Kidney capillary endothelial cell (primary cell): ENCODE measurements around the gene ZNF544.
A peak's percentile ranks its signal among the peaks of the same experiment; 100 is the strongest.
"Not testable (repeated sequence)": the region's sequence is repeated elsewhere in the genome, so short reads cannot be mapped to it uniquely, and the experiment has no call there.

Experiments
- DNase-seq: peaks from one replicate; pipeline ENCODE4 v3.0.0-alpha.2; 2018; ENCODE audit warnings: low spot score

Gene ZNF544

DNA sequence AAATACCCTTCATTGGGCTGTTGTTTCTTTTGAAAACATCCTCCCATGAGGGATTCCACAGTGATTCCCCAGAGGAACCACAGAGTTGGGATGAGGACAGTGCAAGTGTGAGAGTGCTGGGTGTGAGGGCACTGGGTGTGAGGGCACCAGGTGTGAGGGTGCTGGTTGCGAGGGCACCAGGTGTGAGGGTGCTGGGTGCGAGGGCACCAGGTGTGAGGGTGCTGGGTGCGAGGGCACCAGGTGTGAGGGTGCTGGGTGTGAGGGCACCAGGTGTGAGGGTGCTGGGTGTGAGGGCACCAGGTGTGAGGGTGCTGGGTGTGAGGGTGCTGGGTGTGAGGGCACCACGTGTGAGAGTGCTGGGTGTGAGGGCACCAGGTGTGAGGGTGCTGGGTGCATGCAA is 29.5 kb downstream of the ZNF544 start:
- not testable (repeated sequence) for DNase-seq

DNA sequence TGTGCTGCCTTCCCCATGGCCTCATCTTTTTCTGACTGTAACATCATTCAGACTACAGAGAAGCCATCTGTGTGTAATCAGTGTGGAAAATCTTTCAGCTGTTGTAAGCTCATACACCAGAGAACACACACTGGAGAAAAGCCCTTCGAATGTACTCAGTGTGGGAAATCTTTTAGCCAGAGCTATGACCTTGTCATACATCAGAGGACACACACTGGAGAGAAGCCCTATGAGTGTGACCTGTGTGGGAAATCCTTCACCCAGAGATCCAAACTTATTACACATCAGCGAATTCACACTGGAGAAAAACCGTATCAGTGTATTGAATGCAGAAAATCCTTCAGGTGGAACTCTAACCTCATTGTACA is 32.9 kb downstream of the ZNF544 start:
- DNase-seq, result no peak

DNA sequence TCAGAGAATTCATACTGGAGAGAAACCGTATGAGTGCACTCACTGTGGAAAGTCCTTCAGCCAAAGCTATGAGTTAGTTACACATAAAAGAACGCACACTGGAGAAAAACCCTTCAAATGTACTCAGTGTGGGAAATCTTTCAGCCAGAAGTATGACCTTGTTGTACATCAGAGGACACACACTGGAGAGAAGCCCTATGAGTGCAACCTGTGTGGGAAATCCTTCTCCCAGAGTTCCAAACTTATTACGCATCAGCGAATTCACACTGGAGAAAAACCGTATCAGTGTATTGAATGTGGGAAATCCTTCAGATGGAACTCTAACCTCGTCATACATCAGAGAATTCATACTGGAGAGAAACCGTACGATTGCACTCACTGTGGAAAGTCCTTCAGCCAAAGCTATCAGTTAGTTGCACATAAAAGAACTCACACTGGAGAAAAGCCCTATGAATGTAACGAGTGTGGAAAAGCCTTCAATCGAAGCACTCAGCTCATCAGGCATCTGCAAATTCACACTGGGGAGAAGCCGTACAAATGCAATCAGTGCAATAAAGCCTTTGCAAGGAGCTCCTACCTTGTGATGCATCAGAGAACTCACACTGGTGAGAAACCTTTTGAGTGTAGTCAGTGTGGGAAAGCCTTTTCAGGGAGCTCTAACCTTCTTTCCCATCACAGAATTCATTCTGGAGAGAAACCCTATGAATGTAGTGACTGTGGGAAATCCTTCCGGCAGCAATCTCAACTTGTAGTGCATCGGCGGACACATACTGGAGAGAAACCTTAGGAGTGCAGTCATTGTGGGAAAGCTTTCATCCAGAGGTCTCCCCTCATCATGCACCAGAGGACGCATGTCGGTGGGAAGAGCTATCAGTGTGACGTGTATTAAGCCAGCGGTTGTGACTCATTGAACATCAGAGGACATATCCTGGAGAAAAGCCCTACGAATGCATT is 33.5 kb downstream of the ZNF544 start:
- DNase-seq, result no peak

DNA sequence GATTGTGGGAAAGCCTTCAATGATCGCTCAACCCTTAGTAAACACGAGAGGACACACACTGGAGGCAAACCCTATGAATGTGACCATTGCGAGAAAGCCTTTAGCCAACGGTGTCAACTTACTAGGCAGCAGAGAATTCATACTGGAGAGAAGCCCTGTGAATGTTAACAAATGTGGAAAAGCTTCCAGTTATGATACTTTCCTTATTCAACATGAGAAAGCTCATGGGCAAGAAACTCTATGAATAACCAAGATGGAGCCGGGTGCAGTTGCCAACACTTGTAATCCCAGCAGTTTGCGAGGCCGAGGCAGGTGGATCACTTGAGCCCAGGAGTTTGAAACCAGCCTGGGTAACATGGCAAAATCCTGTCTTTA is 34.2 kb downstream of the ZNF544 start:
- DNase-seq, result no peak

DNA sequence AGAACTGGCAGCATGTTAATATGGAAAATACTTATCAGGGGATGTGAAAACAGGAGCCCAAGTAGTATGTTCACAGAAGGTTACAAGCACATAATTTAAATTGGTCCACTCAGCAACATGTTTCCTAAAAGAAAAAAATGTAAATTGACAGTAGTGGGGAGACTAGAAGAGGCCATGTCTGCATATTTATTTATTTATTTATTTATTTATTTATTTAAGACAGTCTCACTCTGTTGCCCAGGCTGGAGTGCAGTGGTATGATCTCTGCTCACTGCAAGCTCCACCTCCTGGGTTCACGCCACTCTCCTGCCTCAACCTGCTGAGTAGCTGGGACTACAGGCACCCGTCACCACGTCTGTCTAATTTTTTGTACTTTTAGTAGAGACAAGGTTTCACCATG is 36.4 kb downstream of the ZNF544 start:
- no peak for DNase-seq

DNA sequence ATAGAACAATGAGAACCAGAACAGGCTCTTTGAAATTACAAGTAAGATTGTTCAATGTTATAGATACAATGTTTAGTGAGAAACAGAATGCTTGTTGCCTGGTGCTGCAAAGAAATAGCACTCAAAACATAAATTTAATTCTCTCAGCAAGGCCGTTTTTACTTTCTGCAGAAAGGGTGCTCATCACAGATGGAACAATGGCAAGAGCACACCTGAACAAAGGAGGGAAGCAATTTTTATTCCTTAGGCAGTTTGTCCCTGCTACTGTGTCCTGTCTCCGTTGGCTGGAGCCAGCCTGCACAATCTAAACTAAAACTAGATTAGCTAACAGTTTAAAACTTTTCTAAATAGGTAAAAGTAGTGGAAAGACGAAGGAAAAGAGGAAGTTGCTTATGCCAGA is 39.6 kb downstream of the ZNF544 start:
- no peak for DNase-seq

DNA sequence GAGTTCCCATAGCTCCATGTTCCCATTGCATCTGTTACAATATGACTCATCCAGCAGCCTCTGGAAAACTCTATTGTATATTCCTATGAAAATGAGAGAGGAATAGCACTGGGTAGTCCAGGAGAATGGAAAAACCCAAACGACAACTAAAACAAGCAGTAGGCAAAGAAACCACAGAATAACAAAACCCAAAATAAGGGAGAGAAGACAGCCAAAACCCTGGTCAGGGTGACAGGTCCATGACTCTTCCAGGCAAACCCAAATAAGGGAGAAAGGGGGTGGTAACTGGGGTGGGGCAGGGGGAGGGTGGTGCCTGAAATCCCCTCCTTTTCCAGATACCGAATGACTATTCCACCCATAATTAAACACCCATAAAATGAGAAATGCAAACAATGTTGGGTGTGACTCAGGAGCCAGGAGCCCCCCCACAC is 46.1 kb downstream of the ZNF544 start:
- DNase-seq, result no peak

DNA sequence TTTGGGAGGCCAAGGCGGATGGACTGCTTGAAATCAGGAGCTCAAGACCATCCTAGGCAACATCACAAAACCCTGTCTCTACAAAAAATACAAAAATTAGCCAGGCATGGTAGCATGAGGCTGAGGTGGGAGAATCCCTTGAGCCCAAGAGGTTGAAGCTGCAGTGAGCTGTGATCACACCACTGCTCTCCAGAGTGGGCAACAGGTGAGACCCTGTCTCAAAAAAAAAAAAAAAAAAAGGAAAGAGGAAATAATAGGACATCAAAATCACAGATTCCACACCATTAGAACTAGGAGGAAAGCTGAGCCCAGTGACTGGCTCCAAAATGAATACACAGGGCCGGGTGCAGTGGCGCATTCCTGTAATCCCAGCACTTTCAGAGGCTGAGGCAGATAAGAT is 46.9 kb downstream of the ZNF544 start:
- no peak for DNase-seq

DNA sequence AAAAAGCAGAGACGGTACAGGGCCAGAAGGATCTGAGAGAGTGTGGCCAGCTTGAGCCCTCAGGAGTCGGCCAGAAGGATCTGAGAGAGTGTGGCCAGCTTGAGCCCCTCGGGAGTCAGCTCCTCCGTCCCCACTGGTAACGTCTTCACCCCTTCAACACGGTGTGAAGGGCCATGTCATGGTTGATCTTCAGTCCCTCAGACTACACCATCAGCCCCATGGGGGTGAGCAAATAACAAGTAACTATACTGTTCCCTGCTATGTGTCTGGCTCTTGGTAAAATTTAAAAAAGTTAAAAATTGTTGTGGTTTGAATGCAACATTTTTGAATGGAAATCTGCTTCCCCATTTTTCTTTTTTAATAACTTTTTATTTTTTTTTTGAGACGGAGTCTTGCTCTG is 48.5 kb downstream of the ZNF544 start:
- DNase-seq, result no peak

DNA sequence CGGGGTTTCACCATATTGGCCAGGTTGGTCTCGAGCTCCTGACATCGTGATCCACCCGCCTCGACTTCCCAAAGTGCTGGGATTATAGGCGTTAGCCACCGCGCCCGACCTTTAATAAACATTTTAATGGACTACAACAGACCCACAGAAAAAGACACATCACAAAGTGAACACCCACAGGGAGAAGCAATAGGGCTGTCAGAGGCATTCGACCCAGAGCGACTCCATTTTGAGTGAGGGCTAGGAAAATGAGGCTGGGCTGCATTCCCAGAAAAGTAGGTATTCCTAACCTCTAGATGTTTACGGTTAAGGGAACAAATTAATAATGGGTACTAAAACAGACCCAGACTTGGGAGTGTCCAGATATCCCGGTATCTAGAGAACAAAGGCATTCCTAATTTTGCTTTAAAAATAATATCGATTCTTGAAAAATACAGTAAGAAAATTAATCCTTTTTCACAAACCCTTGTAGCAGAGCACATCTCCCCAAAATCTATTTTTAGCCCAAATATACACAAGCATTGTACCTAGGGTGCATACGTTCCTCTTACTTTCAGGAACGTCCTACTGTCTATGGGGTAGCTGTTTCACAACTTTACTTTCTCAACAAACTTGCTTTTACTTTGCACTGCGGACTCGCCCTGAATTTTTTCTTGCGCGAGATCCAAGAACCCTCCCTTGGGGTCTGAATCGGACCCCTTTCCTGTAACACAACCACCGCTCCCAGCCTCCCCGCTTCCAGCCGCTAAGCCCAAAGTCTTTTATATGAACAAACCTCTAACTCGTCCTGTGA is 49.2 kb downstream of the ZNF544 start:
- no peak for DNase-seq

DNA sequence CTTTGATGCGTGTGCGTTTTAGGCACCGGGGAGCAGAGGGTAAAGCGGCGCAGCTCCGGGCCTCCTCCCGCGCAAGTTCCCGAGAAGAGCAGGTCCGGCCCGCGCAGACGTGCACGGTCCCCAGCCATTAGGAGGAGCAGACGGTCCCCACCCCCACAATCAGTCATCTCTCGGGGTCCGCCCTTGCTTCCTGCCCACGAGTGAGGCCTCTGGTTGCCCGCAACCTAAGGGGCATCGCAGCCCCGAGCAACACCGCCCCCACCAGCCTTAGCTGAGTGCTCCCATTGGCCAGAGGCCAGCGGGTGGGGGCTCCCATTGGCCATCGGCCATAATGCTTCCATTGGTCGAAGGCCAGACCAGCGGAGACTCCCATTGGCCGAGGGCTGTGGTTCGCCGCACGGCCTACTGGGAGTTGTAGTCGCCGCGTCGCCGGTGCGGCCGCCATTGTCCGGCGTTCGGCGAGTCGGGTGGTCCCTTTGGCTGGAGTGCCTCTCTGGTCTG is 49.9 kb downstream of the ZNF544 start, which contains the start of gene ZNF8:
ZNF8 (plus strand) TSS at position 415 of the 501 bp plus-strand sequence. CDS start 127 bp downstream, outside the sequence.
- DNase-seq, result peak; percentile 98

DNA sequence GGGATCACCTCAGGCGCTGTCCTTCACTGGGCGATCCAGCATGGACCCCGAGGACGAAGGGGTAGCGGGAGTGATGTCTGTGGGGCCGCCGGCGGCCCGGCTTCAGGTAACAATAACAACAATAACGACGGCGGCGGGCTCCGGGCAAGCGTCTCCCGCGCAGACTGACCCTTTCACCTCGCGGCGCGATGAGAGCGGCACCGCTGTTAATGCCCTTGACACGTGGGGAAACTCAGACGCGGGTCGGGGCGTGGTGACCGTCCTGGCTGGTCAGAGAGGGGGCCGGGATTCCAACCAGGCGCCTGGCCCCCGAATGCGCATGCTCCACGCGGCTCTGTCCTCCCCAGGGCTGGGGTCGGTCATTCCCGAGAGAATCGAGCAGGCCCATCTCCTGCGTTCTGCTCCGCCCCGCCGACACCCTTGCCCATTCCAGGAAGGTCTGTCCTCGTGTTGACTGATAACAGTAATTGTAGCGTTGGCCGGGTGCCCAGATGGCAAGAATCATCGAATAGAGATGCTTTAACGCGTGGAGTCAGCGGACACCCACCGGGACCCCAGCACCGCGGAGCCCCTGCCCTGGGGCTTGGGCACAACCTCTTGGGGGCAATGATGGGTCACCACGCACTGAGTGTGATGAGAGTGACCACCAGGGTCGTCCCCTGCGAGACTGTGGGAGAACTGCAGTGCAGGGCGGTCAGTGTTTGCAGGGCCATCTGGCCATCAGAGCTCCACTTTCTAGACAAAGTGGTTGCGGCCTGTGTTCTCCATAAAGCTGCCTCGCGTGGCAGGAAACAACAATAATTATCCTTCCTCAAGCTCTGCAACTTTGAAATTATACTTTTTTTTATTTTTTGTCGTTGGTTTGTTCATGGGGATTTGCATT is 50.6 kb downstream of the ZNF544 start:
- DNase-seq, result peak; percentile 38

DNA sequence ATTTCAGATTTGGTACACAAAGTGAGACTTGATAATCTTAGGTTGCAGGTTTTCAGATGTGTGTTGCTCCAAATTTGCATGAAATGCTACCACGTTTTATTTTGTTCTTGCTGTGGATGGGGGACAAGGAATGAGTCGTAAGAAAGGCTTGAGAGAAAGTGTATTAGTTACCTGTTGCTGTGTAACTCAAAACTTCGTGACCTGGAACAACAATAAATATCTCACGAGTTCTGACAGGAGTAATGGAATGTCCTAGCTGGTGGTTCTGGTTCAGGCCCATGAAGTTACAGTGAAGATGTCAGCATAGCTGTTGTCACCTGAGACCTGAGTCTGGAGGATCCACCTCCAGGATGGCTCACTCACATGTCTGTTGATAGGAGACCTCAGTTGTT is 51.2 kb downstream of the ZNF544 start:
- no peak for DNase-seq

DNA sequence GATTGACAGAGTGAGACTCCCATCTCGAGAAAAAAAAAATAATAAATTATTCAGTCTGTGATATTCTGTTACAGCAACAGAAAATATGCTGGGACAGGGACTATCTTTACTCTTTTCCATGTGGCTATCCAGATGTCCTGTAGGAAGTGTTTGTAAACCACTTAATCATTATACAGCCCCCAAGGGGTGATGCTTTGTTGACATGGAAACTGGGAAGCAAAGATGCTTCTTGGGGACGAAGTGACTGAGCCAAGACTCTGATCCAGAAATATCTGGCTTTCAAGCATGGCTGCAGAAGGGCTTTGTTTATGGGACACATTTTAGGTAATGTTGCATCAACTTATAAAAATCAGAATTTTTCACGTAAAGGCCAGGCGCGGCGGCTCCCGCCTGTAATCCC is 55.5 kb downstream of the ZNF544 start:
- DNase-seq, result no peak

DNA sequence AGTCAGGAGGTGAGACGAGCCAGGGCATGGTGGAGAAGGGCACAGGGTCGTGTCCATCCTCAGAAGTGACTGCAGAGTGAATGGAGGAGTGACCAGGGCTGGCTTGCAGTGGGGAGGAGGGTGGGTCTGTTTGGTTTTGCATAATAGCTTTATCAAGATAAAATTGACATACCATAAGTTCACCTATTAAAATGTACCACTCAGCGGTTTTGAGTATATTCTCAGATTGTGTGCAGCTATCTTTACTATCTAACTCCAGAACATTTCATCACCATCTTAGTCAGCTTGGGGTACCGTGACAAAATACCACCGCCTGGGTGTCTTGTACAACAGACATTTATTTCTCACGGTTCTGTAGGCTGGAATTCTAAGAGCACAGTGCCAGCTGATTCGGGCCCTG is 63.2 kb downstream of the ZNF544 start:
- DNase-seq, result no peak

DNA sequence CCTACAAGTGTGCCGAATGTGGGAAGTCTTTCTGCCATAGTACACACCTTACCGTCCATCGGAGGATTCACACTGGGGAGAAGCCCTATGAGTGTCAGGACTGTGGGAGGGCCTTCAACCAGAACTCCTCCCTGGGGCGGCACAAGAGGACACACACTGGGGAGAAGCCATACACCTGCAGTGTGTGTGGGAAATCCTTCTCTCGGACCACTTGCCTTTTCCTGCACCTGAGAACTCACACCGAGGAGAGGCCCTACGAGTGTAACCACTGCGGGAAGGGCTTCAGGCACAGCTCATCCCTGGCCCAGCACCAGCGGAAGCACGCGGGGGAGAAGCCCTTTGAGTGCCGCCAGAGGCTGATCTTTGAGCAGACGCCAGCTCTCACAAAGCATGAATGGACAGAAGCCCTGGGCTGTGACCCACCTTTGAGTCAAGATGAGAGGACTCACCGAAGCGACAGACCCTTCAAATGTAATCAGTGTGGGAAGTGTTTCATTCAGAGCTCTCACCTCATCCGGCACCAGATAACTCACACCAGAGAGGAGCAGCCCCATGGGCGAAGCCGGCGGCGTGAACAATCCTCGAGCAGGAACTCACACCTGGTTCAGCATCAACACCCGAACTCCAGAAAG is 66.1 kb downstream of the ZNF544 start:
- DNase-seq, result no peak

DNA sequence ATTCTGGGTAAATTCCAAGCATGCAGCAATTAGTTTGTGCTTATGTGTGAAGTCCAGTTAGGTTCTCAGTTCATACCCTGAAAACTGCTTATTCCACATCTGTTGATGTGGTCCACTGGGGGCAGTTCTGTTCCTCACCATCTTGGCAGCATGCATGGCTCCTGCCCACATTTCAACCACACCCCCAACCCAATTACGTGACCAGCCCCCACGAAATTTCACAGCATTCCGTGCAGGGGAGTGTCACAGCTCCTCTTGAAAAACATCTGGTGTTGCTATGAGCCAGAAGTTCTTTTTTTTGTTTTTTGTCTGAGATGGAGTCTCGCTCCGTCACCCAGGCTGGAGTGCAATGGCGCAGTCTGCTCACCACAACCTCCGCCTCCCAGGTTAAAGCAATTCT is 67.4 kb downstream of the ZNF544 start:
- DNase-seq, result no peak

DNA sequence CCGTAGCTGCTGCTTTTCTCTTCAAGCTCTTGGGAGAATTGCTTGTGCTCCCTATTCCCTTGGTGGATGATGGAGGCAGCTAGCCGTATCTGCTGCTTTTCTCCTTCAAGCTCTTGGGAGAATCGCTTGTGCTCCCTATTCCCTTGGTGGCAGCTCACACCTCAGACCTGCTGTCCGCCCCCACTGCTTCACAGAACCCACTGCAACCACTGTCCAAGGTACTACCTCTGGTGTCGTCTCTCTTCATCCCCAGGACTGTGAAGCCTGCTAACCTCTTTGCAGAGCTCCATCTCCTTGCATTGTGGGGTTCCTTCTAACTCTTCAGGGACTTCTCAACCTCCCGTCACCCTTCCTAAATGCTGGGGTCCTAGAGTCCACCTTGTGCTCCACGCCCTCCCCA is 71.9 kb downstream of the ZNF544 start:
- no peak for DNase-seq

DNA sequence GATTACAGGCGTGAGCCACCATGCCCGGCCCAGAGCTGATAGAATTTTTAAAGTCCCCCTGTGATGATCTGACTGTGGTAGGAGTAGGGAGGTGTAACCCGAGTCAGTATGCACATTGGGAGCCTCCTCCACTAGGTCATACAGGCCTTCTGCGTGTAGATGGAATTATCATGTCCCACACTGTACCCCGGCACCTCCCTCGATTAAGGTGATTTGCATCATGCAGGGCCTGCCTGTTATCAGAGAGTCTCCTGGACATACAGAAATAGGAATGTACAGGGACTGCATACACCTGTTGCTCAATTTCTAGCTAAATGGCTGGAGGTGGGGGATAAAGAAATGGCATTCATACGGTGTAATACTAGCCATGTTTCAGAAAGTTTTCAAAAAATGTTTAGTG is 75.5 kb downstream of the ZNF544 start:
- no peak for DNase-seq

DNA sequence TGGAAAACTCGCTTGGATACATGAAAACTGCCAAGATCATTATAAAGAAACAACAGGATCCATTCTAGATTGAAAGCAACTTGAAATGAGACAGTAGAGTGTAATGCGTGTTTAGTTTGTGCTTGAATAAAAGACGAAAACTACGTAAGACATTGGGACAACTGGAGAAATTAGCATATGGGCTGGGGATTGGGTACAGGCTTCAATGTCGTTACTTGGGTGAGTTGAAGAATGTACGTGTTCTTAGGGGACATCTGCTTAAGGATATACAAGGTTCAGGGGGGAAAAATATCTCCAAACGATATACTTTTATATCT is 76.0 kb downstream of the ZNF544 start:
- DNase-seq, result no peak

DNA sequence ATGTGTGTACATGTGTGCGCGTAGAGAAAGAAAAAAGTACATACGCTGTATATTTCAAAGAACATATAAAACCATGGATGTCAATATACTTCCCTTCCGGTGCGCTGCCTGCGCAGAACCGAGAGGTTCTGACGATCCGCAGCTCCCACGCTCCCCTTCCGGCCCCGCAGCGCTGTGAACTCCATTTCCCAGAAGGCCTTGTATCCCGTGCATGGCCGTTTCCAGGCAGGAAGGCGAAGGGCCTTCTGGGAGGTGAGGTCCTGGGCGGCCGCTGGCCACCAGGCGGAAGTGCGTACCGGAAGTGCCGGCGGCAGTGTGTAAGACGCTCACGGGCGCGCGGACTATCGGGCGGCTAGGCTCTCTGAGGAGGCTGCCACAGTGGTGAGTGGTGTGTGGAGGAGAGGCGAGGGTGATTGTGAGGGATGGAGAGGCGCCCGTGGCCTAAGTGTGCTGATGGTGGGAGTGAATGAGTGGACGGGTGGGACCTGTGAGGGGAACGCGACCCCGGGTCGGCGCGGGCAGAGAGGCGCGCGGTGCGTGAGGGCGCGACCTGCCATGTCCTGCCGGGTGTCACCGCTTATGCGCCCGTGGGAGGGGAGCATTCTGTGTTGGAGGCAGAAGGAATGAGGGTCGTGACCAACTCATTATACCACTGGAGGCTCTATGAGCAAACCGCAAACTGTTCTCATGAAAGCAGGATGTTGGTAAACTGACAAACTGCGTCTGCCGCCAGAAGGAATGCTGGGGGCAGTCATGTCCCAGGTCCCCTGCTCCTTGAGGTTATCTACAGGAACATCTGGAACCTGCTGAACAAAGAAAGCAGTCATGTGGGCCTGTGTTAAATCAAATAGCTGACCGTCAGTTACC is 76.6 kb downstream of the ZNF544 start, which contains the start of gene ERVK3-1:
ERVK3-1 (plus strand) TSS at position 313 of the 867 bp plus-strand sequence. CDS start 6,792 bp downstream, outside the sequence.
- DNase-seq, result peak; percentile 99
